Epithelial cell of esophagus (primary cell): ENCODE measurements around the gene VPS37B.

Experiments used
- DNase-seq: peaks from one replicate; pipeline ENCODE4 v3.0.0; 2010; ENCODE audit warnings: low read depth
- H3K4me3 ChIP-seq: 2 replicates; pipeline ENCODE4 v1.5.1; 2011; ENCODE audit warnings: mild to moderate bottlenecking, low read length, control low read depth
- TF ChIP-seq, protein P1 (sequence below): IDR thresholded peaks from 2 replicates; pipeline ENCODE4 v1.5.1; 2011; ENCODE audit warnings: low read depth, mild to moderate bottlenecking, low read length, control low read depth, inconsistent platforms; ENCODE audit not compliant: insufficient read depth; ENCODE audit errors: missing control alignments

Gene VPS37B

DNA sequence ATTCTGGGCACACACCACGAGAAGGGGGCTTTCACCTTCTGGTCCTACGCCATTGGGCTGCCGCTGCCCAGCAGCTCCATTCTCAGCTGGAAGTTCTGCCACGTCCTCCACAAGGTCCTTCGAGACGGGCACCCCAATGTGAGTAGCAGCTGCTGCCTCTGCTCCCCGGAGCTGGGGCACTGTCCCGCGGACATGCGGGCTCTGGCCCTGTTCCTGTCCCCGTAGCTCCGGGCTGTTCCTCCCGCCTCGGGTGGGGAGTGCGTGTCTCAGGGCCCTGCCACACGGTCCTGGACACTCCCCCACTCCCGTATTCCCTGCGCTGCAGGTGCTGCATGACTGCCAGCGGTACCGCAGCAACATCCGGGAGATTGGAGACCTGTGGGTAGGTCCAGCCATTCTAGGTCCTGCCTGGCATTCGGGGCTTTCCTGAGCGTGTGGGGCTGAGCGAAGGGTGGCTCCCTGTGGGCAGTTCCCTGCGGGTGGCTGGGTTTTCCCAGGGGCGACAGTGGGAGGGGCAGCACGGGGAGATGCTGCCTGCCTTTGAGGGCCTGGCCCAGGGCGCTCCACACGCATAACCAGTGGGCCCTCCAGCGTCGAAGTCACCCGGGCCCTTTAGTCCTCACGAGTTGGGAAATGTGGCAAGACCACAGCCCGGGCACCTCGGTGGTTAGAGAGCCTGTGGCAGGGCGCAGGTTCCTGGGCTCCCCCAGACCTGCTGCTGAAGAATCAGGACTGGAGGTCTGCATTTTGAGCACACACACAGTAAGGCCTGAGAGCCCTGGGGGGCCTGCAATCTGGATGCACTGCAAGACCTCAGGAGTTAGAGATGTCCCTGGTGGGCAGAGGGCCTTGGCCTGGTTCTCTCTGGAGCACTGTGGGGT lies 47.2 kb downstream of the VPS37B start:
- DNase-seq: no peak
- TF ChIP-seq, protein P1, sequence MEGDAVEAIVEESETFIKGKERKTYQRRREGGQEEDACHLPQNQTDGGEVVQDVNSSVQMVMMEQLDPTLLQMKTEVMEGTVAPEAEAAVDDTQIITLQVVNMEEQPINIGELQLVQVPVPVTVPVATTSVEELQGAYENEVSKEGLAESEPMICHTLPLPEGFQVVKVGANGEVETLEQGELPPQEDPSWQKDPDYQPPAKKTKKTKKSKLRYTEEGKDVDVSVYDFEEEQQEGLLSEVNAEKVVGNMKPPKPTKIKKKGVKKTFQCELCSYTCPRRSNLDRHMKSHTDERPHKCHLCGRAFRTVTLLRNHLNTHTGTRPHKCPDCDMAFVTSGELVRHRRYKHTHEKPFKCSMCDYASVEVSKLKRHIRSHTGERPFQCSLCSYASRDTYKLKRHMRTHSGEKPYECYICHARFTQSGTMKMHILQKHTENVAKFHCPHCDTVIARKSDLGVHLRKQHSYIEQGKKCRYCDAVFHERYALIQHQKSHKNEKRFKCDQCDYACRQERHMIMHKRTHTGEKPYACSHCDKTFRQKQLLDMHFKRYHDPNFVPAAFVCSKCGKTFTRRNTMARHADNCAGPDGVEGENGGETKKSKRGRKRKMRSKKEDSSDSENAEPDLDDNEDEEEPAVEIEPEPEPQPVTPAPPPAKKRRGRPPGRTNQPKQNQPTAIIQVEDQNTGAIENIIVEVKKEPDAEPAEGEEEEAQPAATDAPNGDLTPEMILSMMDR: no peak
- H3K4me3 ChIP-seq: no peak overlapping the region

- TF ChIP-seq, protein P1: no peak
These were observed 48.0 kb downstream of the VPS37B start for GRCh38 chr12:122847921-122848421.

DNA sequence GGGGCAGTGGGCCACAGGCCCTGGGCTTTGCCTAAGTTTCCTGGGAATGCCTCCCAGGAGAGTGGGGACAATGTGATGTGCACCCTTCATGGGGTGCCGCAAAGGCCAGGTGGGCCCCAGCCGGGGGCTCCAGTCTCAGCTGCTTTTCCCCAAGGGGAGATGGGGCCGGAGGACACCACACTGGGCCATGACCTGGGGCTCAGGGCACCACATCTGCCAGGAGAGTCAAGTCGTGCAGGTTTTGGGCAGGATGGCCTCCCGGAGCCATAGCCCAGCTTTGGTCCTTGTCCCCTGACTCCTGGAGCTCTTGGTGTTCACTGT lies 48.4 kb downstream of the VPS37B start:
- H3K4me3 ChIP-seq: no peak overlapping the region
- no peak for DNase-seq
- TF ChIP-seq, protein P1: no peak

More at GRCh38 chr12:122847921-122848421, 48.0 kb downstream of the VPS37B start:
- no peak overlapping the region for H3K4me3 ChIP-seq
- no peak for DNase-seq

DNA sequence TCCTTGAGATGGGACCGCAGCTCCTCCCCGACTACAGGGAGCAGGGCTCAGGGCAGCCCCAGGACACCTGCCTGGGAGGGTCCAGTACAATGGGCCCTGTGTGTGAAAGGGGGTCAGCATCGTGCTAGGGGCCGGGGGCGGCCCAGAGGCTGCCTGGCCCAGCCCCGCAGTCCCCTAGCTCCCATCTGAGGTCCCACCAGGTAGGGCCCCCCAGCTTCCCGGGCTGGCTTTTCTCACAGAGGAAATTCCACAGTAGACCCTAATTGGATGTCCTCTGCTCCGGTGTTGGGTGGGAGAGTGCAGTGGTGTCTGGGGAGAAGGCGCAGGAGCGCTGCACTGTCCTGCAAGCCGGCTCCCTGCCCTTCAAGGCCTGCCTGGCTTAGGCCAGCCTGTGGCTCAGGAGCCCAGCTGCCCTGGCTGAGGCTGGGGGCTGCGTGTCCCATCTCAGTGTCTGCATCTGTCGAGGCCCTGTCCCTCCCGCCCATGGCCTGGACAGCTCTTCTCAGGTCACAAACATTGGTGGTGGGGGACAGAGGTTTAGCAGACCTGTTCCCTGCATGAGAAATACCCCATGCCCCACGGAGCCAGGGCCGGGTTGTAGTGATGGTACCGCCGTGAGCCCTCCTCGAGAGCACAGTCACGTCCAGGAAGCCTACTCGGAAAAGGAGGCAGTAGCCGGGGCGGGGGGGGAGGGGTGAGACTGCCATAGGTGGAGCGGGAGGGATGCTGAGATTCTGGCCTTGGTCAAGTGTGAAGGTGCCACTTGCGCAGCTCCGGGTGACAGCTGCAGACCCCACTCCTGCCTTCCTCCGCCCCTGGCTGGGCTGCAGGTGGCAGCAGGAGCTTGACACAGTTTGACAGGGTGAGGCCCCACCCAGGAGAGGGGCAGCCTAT lies 49.1 kb downstream of the VPS37B start:
- no peak overlapping the region for H3K4me3 ChIP-seq
- TF ChIP-seq, protein P1: no peak

DNA sequence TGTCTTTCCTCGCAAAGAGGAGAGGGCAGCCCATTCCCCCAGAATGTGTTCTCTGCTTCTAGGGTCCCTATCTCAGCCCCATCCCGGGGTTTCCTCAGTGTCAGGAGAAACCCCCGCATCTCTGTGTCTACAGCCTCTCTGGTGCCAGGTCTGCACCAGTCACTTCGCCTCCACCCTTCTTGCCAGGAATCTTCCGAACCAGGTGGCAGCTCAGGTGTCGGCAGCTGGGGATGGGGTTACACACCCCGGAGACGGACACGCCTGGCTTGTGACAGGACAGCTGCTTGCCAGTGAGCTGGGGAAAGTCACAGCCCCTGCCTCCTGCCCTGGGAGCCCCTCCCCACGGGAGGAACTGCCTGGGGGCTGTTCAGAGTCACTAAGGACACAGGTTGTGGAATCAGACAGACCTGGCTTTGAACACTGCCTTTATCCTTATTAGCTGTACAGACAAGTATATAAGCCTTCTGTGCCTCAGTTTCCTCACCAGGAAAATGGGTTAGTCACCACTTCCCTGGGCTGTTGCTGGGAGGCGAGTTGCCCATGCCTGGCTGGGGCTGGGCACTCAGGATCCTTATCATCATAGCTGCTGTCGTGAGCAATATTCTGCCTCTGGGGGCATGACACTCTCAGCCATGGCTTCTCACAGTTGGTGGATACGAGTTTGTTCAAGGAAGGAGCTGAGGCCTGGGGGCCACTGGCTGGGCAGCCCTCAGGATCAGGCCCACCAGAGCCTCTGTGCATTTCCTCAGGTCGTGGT lies 49.9 kb downstream of the VPS37B start:
- TF ChIP-seq, protein P1: no peak

More for the DNA sequence above, 49.1 kb downstream of the VPS37B start:
- no peak for DNase-seq

DNA sequence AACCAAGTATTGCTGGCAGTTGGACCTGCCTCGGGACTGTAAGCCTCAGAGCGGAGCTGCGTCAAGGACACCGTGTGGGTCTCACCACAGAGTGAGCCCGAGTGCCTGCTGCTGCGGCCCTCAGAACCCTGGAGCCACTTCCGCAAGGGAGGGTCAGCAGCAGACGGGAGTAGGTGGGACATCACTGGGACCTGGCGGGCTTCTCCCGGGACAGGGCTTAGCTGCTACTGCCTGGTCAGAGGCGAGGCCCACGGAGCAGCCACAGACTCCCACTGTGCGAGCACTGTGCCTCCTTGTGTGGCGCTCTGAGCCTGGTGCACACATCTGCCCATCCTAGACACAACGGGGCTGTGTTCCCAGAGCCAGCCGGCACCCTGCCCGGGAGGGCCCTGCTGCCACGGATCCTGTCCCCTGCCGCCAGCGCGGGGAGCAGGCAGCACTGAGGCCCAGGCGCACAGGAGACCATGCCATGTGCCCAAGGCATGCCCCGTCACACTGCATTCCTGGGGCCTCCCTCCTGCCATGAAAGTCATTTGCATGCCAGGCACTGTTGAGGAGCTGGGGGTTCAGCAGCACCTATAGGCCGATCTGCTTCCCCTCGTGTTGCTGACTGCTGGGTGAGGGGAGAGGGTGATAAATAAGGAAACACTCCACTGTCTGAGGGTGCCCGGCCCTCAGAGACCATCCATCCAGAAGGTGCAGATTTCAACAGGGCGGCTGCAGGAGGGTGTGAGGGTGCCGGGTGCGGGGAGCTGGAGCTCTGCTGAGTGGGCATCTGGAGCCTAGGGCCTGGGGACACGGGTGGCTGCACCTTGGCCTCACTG lies 50.7 kb downstream of the VPS37B start:
- H3K4me3 ChIP-seq: no peak overlapping the region
- TF ChIP-seq, protein P1: no peak
- no peak for DNase-seq

More for the DNA sequence above, 49.9 kb downstream of the VPS37B start:
- no peak for DNase-seq
- no peak overlapping the region for H3K4me3 ChIP-seq
